BJ (cell line): ENCODE measurements around the gene FER1L5. TPM values are rescaled to one million over a fixed set of nuclear protein-coding genes. Genes with fewer than 3 reads are reported as not detected.

Experiments used
- CTCF ChIA-PET: fragments of 350-600 bp; formaldehyde crosslinking; extraction: SDS; loops from one replicate; lab custom pipeline; 2021; ENCODE audit warnings: antibody characterized with exemption, inconsistent platforms; lab: Yijun Ruan, JAX
- POLR2A ChIA-PET: fragments of 300-600 bp; sonication (Branson Sonifier 250); formaldehyde crosslinking; extraction: SDS; loops from one replicate; lab custom pipeline; 2021; ENCODE audit warnings: antibody characterized with exemption; lab: Charles Lee
- DNase-seq: peaks from one replicate; pipeline ENCODE4 v3.0.0-alpha.2; 2011; ENCODE audit warnings: low read depth
- H3K27me3 ChIP-seq: 2 replicates; pipeline ENCODE4 v1.6.0; 2011; ENCODE audit warnings: low read length; ENCODE audit not compliant: control insufficient read depth, insufficient read depth
- H3K36me3 ChIP-seq: 2 replicates; pipeline ENCODE4 v1.5.1; 2011; ENCODE audit warnings: low read length; ENCODE audit not compliant: control insufficient read depth, insufficient read depth
- H3K4me3 ChIP-seq: 2 replicates; pipeline ENCODE4 v1.5.1; 2011; ENCODE audit warnings: low read depth, mild to moderate bottlenecking, control low read depth, low read length
- polyA plus RNA-seq: library from polyadenylated mRNA; depleted of rRNA; stranded (reverse); fragments of >200 nt; gene quantifications from 2 replicates; pipeline ENCODE4 v1.2.3, GENCODE V29; 2011
- TF ChIP-seq, protein P1 (sequence below): IDR thresholded peaks from 2 replicates; pipeline ENCODE4 v1.5.1; 2011; ENCODE audit warnings: low read depth, mild to moderate bottlenecking, control low read depth, inconsistent platforms, low read length, moderate library complexity; ENCODE audit not compliant: insufficient read depth

FER1L5 gene
- polyA plus RNA-seq, 1 experiment, result 0.07 TPM

DNA sequence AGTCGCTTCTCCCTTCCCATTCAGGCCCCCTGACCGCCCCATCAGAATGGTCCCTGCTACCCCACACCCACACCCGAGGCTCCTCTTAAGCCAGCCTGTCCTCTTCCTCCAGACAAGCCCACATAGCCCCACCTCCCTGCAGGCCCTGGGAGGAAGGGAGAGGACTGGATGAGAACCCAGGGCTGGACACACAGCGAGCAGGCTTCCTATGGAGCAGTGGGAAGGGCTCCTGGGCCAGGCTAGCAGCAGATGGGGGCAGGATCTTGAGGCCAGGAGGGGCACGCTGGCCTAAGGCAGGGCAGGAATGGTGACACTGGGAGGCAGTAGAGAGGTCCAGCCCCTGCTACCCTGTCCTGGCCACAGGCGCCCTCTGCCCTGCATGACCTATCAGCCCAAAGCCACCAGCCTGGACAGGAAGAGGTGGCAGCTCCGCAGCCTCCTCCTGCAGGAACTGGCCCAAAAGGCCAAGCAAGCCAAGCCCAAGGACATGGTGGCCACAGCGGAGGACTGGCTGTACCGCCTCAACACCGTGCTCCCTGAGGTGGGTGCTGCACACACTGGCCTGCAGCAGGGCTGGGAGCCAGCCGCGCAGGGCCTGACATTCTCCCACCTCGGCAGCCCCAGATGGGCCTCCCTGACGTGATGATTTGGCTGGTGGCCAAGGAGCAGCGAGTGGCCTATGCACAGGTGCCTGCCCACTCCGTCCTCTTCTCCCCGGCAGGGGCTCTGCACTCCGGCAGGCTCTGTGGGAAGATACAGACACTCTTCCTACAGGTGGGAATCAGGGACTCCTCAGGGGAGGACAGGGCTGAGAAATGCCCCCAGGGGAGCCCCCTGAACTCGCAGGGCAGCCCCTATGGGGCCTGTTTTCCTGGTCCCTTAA, 43.3 kb downstream of the FER1L5 start:
- POLR2A ChIA-PET, result no interaction called here
- H3K4me3 ChIP-seq, result no peak overlapping the region
- DNase-seq, result no peak
- TF ChIP-seq, protein P1, sequence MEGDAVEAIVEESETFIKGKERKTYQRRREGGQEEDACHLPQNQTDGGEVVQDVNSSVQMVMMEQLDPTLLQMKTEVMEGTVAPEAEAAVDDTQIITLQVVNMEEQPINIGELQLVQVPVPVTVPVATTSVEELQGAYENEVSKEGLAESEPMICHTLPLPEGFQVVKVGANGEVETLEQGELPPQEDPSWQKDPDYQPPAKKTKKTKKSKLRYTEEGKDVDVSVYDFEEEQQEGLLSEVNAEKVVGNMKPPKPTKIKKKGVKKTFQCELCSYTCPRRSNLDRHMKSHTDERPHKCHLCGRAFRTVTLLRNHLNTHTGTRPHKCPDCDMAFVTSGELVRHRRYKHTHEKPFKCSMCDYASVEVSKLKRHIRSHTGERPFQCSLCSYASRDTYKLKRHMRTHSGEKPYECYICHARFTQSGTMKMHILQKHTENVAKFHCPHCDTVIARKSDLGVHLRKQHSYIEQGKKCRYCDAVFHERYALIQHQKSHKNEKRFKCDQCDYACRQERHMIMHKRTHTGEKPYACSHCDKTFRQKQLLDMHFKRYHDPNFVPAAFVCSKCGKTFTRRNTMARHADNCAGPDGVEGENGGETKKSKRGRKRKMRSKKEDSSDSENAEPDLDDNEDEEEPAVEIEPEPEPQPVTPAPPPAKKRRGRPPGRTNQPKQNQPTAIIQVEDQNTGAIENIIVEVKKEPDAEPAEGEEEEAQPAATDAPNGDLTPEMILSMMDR, result no peak
- no peaks in the 10 kb centered on the region for H3K36me3 ChIP-seq
- CTCF ChIA-PET, result no interaction called here
- H3K27me3 ChIP-seq, result peaks cover 4% of the 10 kb centered on the region

DNA sequence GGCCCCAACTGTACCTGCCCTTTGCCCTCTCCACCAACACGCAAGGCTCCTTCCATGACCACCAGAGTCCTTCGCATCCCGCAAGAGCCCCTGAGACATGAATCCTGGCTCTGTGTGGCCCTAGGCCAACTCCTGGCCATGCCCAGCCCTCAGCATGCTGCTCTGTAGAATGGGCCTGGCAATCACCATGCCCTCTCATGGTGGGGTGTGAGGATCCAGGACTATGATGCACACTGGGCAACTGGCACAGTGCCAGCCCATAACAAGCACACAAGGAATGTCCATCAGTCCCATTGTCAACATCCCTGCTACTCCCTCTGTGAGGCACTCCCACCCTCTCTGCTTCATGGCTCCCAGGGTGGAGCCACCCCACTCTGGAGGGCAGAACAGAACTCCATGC, 44.7 kb downstream of the FER1L5 start:
- Histone ChIP-seq H3K27me3 (peaks cover 4% of the 10 kb centered on the region), H3K36me3 (no peaks in the 10 kb centered on the region), H3K4me3 (no peak overlapping the region)
- TF ChIP-seq, protein P1, result no peak
- ChIA-PET POLR2A (no interaction called here), CTCF (interaction anchor here (0.7 to 0.8 kb wide), 2 partner anchors 12 to 19 kb away, joined by 3 read pairs; no protein-coding TSS in a partner anchor)
- DNase-seq, result no peak

DNA sequence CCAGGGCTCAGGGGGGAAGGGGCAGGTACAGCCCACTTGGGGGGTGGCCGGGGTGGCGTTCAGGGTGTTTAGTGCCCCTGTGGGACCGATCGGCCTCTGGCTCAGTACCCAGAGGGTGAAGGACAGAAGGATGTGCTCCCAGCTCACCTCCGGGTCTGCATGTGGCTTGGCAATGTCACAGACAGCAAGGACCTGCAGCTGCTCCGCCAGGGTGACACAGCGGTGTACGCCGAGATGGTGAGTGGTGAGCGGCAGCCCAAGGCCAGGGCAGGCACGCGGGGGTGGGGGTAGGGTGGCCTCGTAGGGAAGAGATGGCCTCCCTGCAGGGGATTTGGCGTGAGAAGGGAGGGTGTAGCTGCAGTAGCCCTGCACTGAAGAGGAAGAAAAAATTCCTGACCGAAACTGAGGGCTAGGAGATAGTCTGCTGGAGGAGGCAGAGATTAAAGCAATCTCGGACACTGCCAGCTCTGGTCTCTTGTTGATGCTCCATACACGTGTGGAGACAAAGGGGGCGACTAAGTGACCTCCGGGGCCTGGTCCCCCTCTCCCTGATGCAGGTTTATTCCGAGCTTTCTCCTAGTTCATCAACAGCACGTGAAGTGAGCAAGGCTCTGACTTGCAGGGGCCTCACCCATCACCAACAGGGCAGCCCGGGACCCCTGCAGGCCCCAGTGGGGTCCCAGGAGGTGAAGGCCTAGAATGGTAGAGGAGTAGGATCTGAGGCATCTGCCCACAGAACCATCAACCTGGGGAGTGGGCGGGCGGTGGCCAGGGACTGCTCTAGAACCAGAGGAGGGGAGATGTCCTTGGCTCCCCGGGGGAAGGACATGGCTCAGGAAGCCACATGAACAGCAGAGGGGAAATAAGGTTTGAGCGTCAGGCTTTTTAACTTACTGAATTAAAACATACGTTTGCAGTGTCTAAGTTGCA, 45.4 kb downstream of the FER1L5 start:
- no peak for DNase-seq
- TF ChIP-seq, protein P1, result no peak
- H3K27me3 ChIP-seq, result peaks cover 4% of the 10 kb centered on the region
- H3K36me3 ChIP-seq, result no peaks in the 10 kb centered on the region
- CTCF ChIA-PET, result interaction anchor here (0.7 to 0.8 kb wide), 2 partner anchors 11 to 18 kb away, joined by 3 read pairs; no protein-coding TSS in a partner anchor
- POLR2A ChIA-PET, result no interaction called here
- H3K4me3 ChIP-seq, result no peak overlapping the region

DNA sequence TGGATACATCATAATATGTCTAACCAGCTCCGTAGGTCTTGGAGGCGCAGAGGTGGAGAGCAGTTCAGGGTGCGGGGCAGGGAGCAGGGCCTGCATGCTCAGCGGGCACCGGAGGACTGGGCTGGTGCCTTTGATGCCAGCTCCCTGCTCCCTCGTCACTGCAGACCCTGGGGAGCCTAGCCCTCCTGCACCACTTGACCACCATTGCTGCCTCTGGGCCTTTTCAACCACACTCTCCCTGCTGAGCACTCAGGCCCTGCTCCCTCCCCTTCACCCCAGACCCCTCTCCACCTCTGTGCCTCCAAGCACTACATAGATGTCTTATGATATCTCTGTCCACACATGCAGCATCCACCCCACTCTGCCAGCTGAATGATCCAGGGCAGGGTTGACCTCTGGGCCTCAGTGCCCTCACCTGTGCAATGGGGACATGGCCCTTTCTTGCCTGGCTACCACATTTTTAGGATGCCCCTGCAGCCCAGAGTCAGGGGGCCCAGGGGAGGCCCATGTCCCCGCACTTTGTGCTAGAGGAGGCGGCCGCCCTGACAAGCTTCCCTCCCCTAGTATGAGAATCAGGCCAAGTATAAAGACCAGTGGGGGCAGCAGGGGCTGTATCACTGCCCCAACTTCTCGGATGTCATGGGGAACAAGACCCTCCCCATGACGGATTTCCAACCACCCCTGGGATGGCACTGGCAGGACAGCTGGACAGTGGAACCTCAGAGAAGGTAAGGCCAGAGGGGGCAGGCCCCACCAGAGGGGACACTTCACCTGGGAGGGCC, 46.3 kb downstream of the FER1L5 start:
- Histone ChIP-seq H3K4me3 (no peak overlapping the region), H3K27me3 (peaks cover 2% of the 10 kb centered on the region), H3K36me3 (no peaks in the 10 kb centered on the region)
- POLR2A ChIA-PET, result no interaction called here
- CTCF ChIA-PET, result no interaction called here
- no peak for DNase-seq
- TF ChIP-seq, protein P1, result no peak
